Activated CD8-positive, alpha-beta T cell treated with anti-CD3 and anti-CD28 coated beads for 36 hours (primary cell): ENCODE results near the gene MCM3AP. TPM values are rescaled to one million over a fixed set of nuclear protein-coding genes. Genes with fewer than 3 reads are reported as not detected.
A peak's percentile ranks its signal among the peaks of the same experiment; 100 is the strongest.

Experiments
- ATAC-seq: fragments of 200-7000 bp; cut with Tn5 transposase; one replicate; pipeline ENCODE4 v1.10.0; 2021; ENCODE audit warnings: mild to moderate bottlenecking, moderate library complexity
- CTCF ChIA-PET: fragments of 350-600 bp; sonication (Branson Sonifier 250); formaldehyde crosslinking; loops from one replicate; lab custom pipeline; 2021; ENCODE audit warnings: antibody characterized with exemption; lab: Charles Lee
- POLR2A ChIA-PET: fragments of 350-600 bp; sonication (Branson Sonifier 250); formaldehyde crosslinking; loops from one replicate; lab custom pipeline; 2021; ENCODE audit warnings: antibody characterized with exemption; lab: Charles Lee
- DNase-seq: peaks from one replicate; pipeline ENCODE4 v3.0.0-alpha.2; 2020
- H3K27ac Mint-ChIP-seq: one replicate; pipeline ENCODE4 v1.8.0; 2021; ENCODE audit warnings: mild to moderate bottlenecking, mixed read lengths
- H3K27me3 Mint-ChIP-seq: one replicate; pipeline ENCODE4 v1.8.0; 2021; ENCODE audit warnings: mixed read lengths
- H3K36me3 Mint-ChIP-seq: one replicate; pipeline ENCODE4 v1.8.0; 2021; ENCODE audit warnings: low read depth, mixed read lengths
- H3K4me1 Mint-ChIP-seq: one replicate; pipeline ENCODE4 v1.8.0; 2021; ENCODE audit warnings: low read depth, mixed read lengths
- H3K4me3 Mint-ChIP-seq: one replicate; pipeline ENCODE4 v1.8.0; 2021; ENCODE audit warnings: mild to moderate bottlenecking, moderate library complexity, mixed read lengths
- H3K9me3 Mint-ChIP-seq: one replicate; pipeline ENCODE4 v1.8.0; 2021; ENCODE audit warnings: mixed read lengths
- intact Hi-C: fragments of 100-400 bp; cut with micrococcal nuclease; formaldehyde crosslinking; loops from one replicate; pipeline ENCODE4 v1.10.0; 2022
- total RNA-seq, 2 experiments: library from RNA; stranded (reverse); gene quantifications; one replicate each; pipeline ENCODE4 v1.2.3, GENCODE V29; 2021
- TF ChIP-seq, protein P1 (sequence below): fragments of 200-600 bp; IDR thresholded peaks from one replicate; pipeline ENCODE4 v1.8.0; 2022; ENCODE audit warnings: antibody characterized with exemption, mild to moderate bottlenecking

Gene MCM3AP
- total RNA-seq, 2 experiments from 2014 or later = 108 to 112 TPM

DNA sequence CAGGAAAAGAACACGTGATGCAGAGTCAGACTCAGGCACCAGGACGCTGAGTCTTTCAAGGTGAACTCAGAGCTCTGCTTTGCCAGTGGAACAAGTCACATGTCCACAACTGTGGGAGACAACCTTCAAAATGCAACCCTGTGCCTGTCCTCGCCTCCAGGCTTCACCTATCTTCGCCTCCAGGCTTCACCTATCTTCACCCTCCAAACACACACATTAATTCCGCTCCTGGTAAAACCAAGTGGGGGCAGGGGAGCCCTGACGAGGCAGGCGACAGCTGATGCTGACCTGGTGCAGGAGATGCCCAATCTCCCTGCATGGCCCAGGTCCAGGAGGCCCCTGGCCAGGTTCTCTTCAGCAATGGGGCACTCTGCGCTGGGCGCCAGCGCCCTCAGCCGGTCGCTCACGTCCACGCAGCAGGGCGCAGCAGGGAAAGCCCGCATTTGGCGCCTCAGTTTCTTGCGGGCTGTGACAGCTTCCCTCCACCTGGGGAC lies 28.9 kb downstream of the MCM3AP start:
- Mint-ChIP-seq H3K27ac (no peak overlapping the region), H3K4me3 (no peak overlapping the region), H3K27me3 (no peaks in the 10 kb centered on the region), H3K36me3 (peaks cover 61% of the 10 kb centered on the region), H3K9me3 (no peaks in the 10 kb centered on the region), H3K4me1 (peaks cover 21% of the 10 kb centered on the region)
- ATAC-seq (no peak), DNase-seq (no peak)
- intact Hi-C loops = no loop called here
- TF ChIP-seq, protein P1, sequence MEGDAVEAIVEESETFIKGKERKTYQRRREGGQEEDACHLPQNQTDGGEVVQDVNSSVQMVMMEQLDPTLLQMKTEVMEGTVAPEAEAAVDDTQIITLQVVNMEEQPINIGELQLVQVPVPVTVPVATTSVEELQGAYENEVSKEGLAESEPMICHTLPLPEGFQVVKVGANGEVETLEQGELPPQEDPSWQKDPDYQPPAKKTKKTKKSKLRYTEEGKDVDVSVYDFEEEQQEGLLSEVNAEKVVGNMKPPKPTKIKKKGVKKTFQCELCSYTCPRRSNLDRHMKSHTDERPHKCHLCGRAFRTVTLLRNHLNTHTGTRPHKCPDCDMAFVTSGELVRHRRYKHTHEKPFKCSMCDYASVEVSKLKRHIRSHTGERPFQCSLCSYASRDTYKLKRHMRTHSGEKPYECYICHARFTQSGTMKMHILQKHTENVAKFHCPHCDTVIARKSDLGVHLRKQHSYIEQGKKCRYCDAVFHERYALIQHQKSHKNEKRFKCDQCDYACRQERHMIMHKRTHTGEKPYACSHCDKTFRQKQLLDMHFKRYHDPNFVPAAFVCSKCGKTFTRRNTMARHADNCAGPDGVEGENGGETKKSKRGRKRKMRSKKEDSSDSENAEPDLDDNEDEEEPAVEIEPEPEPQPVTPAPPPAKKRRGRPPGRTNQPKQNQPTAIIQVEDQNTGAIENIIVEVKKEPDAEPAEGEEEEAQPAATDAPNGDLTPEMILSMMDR = no peak
- ChIA-PET CTCF (no interaction called here), POLR2A (interaction anchor here (0.7 kb wide), 1 partner anchor 19 kb away, joined by 3 read pairs; no protein-coding TSS in a partner anchor)

DNA sequence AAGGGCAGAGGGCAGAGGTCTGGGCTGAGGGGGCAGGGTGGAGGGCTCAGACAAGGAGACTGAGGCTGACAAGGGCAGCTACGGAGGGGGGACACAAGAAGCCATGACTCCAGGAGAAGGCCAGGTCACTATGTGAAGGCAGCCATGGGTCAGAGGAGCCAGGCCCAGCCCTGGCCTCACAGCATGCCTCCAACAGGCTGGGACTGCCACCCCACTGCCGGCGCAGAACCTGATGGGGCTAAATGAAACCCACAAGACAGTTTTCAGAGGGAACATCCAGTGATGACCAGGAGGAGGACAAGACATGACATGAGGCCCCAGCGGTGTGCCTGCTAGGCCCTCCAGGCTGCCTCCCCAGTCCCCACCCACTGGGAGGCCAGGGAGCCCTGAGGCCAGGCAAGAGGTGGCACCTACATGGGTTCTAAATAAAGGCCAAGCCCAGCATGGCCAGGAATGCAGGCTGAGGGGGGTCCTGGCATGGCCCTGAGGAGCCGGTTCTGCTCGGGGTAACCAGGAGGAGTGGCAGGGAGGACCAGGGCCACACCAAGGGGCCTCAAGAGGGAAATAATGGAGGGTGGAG lies 29.6 kb downstream of the MCM3AP start:
- POLR2A ChIA-PET = no interaction called here
- Mint-ChIP-seq H3K9me3 (no peaks in the 10 kb centered on the region), H3K36me3 (peaks cover 63% of the 10 kb centered on the region), H3K27ac (peak overlapping the region; percentile 25), H3K4me3 (no peak overlapping the region), H3K27me3 (no peaks in the 10 kb centered on the region), H3K4me1 (peaks cover 23% of the 10 kb centered on the region)
- TF ChIP-seq, protein P1 = no peak
- intact Hi-C loops = no loop called here
- CTCF ChIA-PET = no interaction called here
- ATAC-seq (no peak), DNase-seq (no peak)

DNA sequence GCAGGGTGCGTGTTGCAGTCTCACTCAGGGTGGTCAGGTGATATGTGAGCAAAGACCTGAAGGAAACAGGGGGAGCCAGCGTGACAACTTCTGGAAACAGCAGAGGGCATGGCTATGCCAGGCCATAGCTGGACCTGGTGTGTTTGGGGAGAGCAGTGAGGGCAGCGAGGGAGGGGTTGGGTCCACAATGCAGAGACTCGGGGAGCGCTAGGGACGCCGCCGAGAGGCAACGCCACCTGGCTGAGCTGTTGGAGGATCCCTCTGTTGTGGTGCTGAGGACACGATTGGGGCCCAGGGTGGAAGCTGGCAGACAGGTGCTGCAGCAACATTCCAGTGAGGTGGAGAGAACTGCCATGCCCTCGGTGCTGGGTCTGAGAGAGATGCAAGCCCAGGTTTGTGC lies 30.2 kb downstream of the MCM3AP start:
- TF ChIP-seq, protein P1 = no peak
- ChIA-PET POLR2A (no interaction called here), CTCF (no interaction called here)
- peaks cover 30% of the 10 kb centered on the region for H3K4me1 Mint-ChIP-seq
- intact Hi-C loops = no loop called here
- ATAC-seq = no peak
- H3K9me3 Mint-ChIP-seq = no peaks in the 10 kb centered on the region
- H3K27ac Mint-ChIP-seq = peak overlapping the region; percentile 93
- H3K27me3 Mint-ChIP-seq = no peaks in the 10 kb centered on the region
- no peak for DNase-seq
- H3K4me3 Mint-ChIP-seq = no peak overlapping the region
- peaks cover 66% of the 10 kb centered on the region for H3K36me3 Mint-ChIP-seq

DNA sequence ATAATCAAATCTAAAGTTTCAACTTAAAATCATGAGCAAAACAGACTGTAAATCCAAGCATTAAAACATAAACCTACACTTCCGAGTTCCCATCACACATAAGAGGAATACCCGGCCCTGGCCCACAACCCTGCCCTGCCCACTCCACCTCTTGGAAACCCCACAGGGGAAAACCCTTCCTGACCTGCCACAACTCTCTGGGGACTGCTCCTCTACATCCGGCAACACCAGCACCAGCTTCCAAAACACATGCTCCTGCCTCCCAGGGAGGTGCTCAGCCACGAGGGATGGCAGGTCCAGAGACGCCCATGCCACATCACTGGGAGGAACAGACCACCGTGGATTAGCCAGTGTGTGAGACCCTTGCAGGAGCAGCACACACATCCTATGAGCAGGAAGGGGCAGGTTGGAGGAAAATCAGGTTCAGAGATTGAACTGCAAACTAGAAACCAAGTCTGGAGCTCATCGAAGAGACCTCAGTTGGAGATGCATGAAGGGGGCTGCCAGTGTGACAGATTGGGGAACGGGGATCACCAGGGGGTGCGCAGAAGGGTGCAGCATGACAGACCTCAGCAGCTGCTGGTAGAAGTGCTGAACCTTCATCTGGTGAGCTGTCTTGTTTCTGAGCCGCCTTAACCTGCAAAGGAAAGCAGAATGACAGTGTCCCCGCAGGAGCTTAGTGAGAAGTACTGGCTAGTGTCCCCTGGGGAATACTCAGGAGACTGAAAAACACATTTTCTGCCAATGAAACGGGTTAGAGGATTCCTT lies 31.0 kb downstream of the MCM3AP start:
- POLR2A ChIA-PET = interaction anchor here (0.9 to 1.1 kb wide), 3 partner anchors 21 to 280 kb away, joined by 3 to 4 read pairs (median 3); no protein-coding TSS in a partner anchor
- H3K27ac Mint-ChIP-seq = peak overlapping the region; percentile 93
- peaks cover 71% of the 10 kb centered on the region for H3K36me3 Mint-ChIP-seq
- CTCF ChIA-PET = interaction anchor here (0.9 to 2.4 kb wide), 2 partner anchors 25 to 31 kb away, joined by 5 to 6 read pairs; partner anchors contain the start of gene MCM3AP
- no peak for DNase-seq
- H3K4me3 Mint-ChIP-seq = no peak overlapping the region
- no peaks in the 10 kb centered on the region for H3K27me3 Mint-ChIP-seq
- H3K9me3 Mint-ChIP-seq = no peaks in the 10 kb centered on the region
- peaks cover 34% of the 10 kb centered on the region for H3K4me1 Mint-ChIP-seq
- intact Hi-C loops = no loop called here
- TF ChIP-seq, protein P1 = no peak
- ATAC-seq = no peak
